Tibial nerve (tissue), 4 donors: Measurements from ENCODE around the gene MALAT1. TPM values are rescaled to one million over a fixed set of nuclear protein-coding genes. Genes with fewer than 3 reads are reported as not detected.

Experiments used
- DNase-seq, 2 donors: peaks; one replicate each; pipeline ENCODE4 v3.0.0-alpha.2; 2019; ENCODE audit warnings: low spot score in 2 of 2
- H3K27ac ChIP-seq, 4 donors: fragments of 200-600 bp; sonication (generic) in 3 of 4; one replicate each; pipeline ENCODE4 v1.5.1; 2017 to 2019; ENCODE audit warnings: mild to moderate bottlenecking in 1 of 4
- H3K27me3 ChIP-seq, 2 donors: fragments of 200-600 bp; sonication (generic) in 1 of 2; one replicate each; pipeline versions ENCODE4 v1.5.1 to v1.6.0; 2017 to 2019
- H3K36me3 ChIP-seq, 3 donors: fragments of 200-600 bp; sonication (generic); one replicate each; pipeline ENCODE4 v1.5.1; 2018 to 2019
- H3K4me1 ChIP-seq, 4 donors: fragments of 200-600 bp; sonication (generic) in 3 of 4; one replicate each; pipeline ENCODE4 v1.5.1; 2017 to 2019
- H3K4me3 ChIP-seq, 4 donors: fragments of 200-600 bp; sonication (generic) in 3 of 4; one replicate each; pipeline ENCODE4 v1.5.1; 2017 to 2019; ENCODE audit warnings: mild to moderate bottlenecking in 1 of 4, moderate library complexity in 1 of 4
- H3K9me3 ChIP-seq, 4 donors: fragments of 200-600 bp; sonication (generic) in 3 of 4; one replicate each; pipeline ENCODE4 v1.5.1; 2017 to 2019
- EP300 ChIP-seq, 2 donors: sonication (generic); formaldehyde crosslinking; IDR thresholded peaks; one replicate each; pipeline ENCODE4 v1.6.1; 2017; ENCODE audit warnings: antibody characterized with exemption in 2 of 2, mild to moderate bottlenecking in 1 of 2
- POLR2A ChIP-seq, 2 donors: fragments of 450-650 bp; IDR thresholded peaks; one replicate each; pipeline ENCODE4 v1.6.1; 2017; ENCODE audit warnings: antibody characterized with exemption in 2 of 2, mild to moderate bottlenecking in 2 of 2, moderate library complexity in 2 of 2
- WGBS, 2 donors: methylation state at CpG; one replicate each; pipeline ENCODE4 v1.1.5; 2018; 5-methylcytosine and 5-hydroxymethylcytosine counted together
- total RNA-seq, 4 donors: library from RNA; depleted of rRNA; stranded (reverse); fragments of >200 nt; gene quantifications; one replicate each; pipeline ENCODE4 v1.1.0, GENCODE V29; 2016
- TF ChIP-seq, protein P1 (sequence below), 5 experiments: fragments of 200-600 bp in 3 of 5; fragments of 450-650 bp in 2 of 5; sonication (generic) in 3 of 5; IDR thresholded peaks; one replicate each; pipeline ENCODE4 v1.5.1; 2016 to 2019; ENCODE audit warnings: antibody characterized with exemption in 5 of 5, mild to moderate bottlenecking in 3 of 5, moderate library complexity in 2 of 5

MALAT1 gene
- total RNA-seq, 4 donors from 2014 or later = 20,649 to 23,532 (median 22,230) TPM

- 15 to 19% methylated on average over 10 of the region's 10 CpGs for WGBS, 2 donors
- peak overlapping the region; percentile 95 to 100 (median 97) for H3K27ac ChIP-seq
- H3K27me3 ChIP-seq = no peaks in the 10 kb centered on the region
- H3K4me3 ChIP-seq = peak overlapping the region; percentile 66 to 90 (median 77)
- H3K9me3 ChIP-seq = no peaks in the 10 kb centered on the region
- H3K4me1 ChIP-seq = peaks cover 0 to 67% (median 49%) of the 10 kb centered on the region in 4 donors
- no peak for DNase-seq
- TF ChIP-seq, protein P1, sequence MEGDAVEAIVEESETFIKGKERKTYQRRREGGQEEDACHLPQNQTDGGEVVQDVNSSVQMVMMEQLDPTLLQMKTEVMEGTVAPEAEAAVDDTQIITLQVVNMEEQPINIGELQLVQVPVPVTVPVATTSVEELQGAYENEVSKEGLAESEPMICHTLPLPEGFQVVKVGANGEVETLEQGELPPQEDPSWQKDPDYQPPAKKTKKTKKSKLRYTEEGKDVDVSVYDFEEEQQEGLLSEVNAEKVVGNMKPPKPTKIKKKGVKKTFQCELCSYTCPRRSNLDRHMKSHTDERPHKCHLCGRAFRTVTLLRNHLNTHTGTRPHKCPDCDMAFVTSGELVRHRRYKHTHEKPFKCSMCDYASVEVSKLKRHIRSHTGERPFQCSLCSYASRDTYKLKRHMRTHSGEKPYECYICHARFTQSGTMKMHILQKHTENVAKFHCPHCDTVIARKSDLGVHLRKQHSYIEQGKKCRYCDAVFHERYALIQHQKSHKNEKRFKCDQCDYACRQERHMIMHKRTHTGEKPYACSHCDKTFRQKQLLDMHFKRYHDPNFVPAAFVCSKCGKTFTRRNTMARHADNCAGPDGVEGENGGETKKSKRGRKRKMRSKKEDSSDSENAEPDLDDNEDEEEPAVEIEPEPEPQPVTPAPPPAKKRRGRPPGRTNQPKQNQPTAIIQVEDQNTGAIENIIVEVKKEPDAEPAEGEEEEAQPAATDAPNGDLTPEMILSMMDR (IDR thresholded peaks at IDR 0.05) = no peak
- no peak for TF ChIP-seq EP300 (IDR thresholded peaks at IDR 0.05)
- TF ChIP-seq POLR2A (IDR thresholded peaks at IDR 0.05) = no peak
- H3K36me3 ChIP-seq = no peaks in the 10 kb centered on the region
Measured at GRCh38 chr11:65476632-65477148, 22.2 kb upstream of the MALAT1 start.

- Histone ChIP-seq H3K27me3 (no peaks in the 10 kb centered on the region), H3K36me3 (no peaks in the 10 kb centered on the region), H3K4me1 (peaks cover 0 to 64% (median 49%) of the 10 kb centered on the region in 4 donors), H3K9me3 (no peaks in the 10 kb centered on the region), H3K4me3 (peak overlapping the region; percentile 66 to 90 (median 77)), H3K27ac (peak overlapping the region; percentile 95 to 100 (median 97))
- peak; percentile 91 to 99 for TF ChIP-seq EP300 (IDR thresholded peaks at IDR 0.05)
- peak; percentile 94 for TF ChIP-seq POLR2A (IDR thresholded peaks at IDR 0.05)
- TF ChIP-seq, protein P1 (IDR thresholded peaks at IDR 0.05) = peak in 2 of 5 experiments; percentile 41 to 52
- DNase-seq = peak; percentile 95
- WGBS, 2 donors = 0% methylated on average over 18 to 35 of the region's 60 CpGs
Measured at GRCh38 chr11:65477149-65477965, 21.5 kb upstream of the MALAT1 start.

DNA sequence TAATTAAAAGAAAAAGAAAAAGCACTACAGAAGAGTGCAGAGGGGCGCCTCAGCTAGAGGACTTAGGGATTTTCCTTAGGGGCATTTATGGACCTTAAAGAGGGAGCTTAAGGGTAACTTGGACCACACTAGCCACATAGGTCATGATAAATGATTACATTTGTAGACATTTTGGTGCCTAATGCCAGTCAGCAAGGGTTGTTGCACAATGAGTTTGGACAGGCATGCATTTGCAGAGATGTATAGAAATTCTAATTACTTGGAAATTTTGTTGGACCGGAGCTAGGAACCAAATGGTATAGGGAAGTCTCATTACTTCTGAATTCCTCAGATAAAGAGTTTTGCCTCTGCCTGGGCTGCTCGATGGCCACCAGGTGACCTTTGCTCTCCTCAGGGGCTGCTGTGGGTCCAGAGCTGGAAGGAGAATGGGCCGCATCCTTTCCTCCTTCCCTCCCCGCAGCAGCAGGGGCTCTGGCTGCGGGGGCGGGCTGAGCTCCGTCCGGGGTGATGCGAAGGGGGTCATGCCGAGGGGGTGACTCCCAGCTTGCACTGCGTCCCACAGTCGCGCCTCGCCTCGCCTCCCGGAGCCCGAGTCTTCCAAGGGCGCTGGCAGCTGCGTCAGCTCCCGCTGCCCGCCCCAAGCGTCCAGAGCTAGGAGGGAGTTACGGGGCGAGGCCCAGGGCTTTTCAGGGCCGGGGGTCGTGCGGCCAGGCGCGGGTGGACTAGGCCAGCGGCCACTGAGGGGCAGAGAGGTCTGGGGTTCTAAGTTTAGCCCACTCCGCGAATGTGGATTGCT, 20.3 kb upstream of the MALAT1 start:
- peak in 1 of 2 donors; percentile 48 for TF ChIP-seq POLR2A (IDR thresholded peaks at IDR 0.05)
- TF ChIP-seq, protein P1 (IDR thresholded peaks at IDR 0.05) = peak in 1 of 5 experiments; percentile 18
- TF ChIP-seq EP300 (IDR thresholded peaks at IDR 0.05) = peak in 1 of 2 donors; percentile 40
- peak overlapping the region; percentile 95 to 100 (median 97) for H3K27ac ChIP-seq
- H3K36me3 ChIP-seq = no peaks in the 10 kb centered on the region
- H3K9me3 ChIP-seq = no peaks in the 10 kb centered on the region
- no peaks in the 10 kb centered on the region for H3K27me3 ChIP-seq
- H3K4me3 ChIP-seq = peak overlapping the region; percentile 66 to 90 (median 77)
- 17 to 27% methylated on average over 18 to 29 of the region's 33 CpGs for WGBS, 2 donors
- no peak for DNase-seq
- H3K4me1 ChIP-seq = peaks cover 0 to 59% (median 46%) of the 10 kb centered on the region in 4 donors

GRCh38 chr11:65479184-65480145, 19.4 kb upstream of the MALAT1 start:
- peaks cover 0 to 59% (median 46%) of the 10 kb centered on the region in 4 donors for H3K4me1 ChIP-seq
- H3K36me3 ChIP-seq = no peaks in the 10 kb centered on the region
- H3K27me3 ChIP-seq = no peaks in the 10 kb centered on the region
- no peaks in the 10 kb centered on the region for H3K9me3 ChIP-seq
- WGBS, 2 donors = 25 to 39% methylated on average over 11 of the region's 11 CpGs
- TF ChIP-seq POLR2A (IDR thresholded peaks at IDR 0.05) = no peak
- TF ChIP-seq, protein P1 (IDR thresholded peaks at IDR 0.05) = peak in 4 of 5 experiments; percentile 35 to 48 (median 38)
- TF ChIP-seq EP300 (IDR thresholded peaks at IDR 0.05) = peak in 1 of 2 donors; percentile 75
- H3K4me3 ChIP-seq = peak overlapping the region; percentile 10 to 90 (median 77)
- DNase-seq = peak in 1 of 2 donors; percentile 82
- peak overlapping the region; percentile 95 to 100 (median 97) for H3K27ac ChIP-seq
